GM12892 (cell line): ENCODE data around the gene TRIM33.

ENCODE experiments used
- POLR2A ChIP-seq: IDR thresholded peaks from 2 replicates; pipeline ENCODE4 v1.6.1; 2011; ENCODE audit warnings: low read depth, low read length, control low read depth
- POLR2AphosphoS5 ChIP-seq: IDR thresholded peaks from 2 replicates; pipeline ENCODE4 v1.6.1; 2011; ENCODE audit warnings: low read depth, low read length, control low read depth
- TAF1 ChIP-seq: IDR thresholded peaks from 2 replicates; pipeline ENCODE4 v1.6.1; 2011; ENCODE audit warnings: low read depth, mild to moderate bottlenecking, control low read depth, low read length, borderline replicate concordance

DNA sequence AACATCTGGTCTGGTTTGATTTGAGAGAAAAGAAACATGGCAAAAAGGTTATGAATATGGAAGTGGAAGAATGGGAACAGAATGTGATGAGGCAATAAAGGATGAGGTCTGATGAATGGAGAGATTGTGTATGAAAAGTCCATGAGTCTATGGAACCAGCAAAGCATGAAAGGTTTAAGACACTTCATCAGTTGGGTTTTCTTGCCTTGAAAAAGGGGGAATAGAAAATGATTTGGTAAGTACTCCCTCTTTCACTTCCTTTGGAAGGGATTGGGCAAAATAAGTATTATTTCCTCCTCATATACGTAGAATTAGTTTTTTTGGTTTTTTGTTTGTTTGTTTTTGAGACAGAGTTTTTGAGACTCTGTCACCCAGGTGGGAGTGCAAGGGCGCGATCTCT lies 155.8 kb downstream of the TRIM33 start:
- TF ChIP-seq POLR2A (no peak), POLR2AphosphoS5 (no peak), TAF1 (no peak)
